HepG2 (cell line): ENCODE measurements around the gene PLXNC1. TPM values are rescaled to one million over a fixed set of nuclear protein-coding genes. Genes with fewer than 3 reads are reported as not detected.

Source experiments
- AHR ChIP-seq: IDR thresholded peaks from 2 replicates; pipeline ENCODE4 v1.6.1; 2018; ENCODE audit warnings: missing genetic modification reagents, missing compliant biosample characterization
- FLYWCH1 ChIP-seq: sonication (generic); formaldehyde crosslinking; IDR thresholded peaks from 2 replicates; pipeline ENCODE4 v1.8.1; 2023; ENCODE audit warnings: mild to moderate bottlenecking, missing genetic modification reagents
- FOSL2 ChIP-seq: sonication (generic); formaldehyde crosslinking; IDR thresholded peaks from 2 replicates; pipeline ENCODE4 v1.4.0; 2020; ENCODE audit warnings: missing genetic modification reagents
- FOXA1 ChIP-seq, 2 experiments: fragments of 450-650 bp in 1 of 2; sonication (generic) in 1 of 2; formaldehyde crosslinking in 1 of 2; IDR thresholded peaks; 2 replicates each; pipeline versions ENCODE4 v1.4.0 to v1.6.1; 2016 to 2020; ENCODE audit warnings: missing genetic modification reagents in 1 of 2
- KAT2B ChIP-seq: fragments of 150-350 bp; IDR thresholded peaks from 2 replicates; pipeline ENCODE4 v1.6.1; 2014; ENCODE audit warnings: low read depth, low read length, borderline replicate concordance
- KLF16 ChIP-seq, 2 experiments: sonication (generic) in 1 of 2; formaldehyde crosslinking in 1 of 2; IDR thresholded peaks; 2 replicates each; pipeline versions ENCODE4 v1.6.1 to v1.8.0; 2016 to 2023; ENCODE audit warnings: missing genetic modification reagents in 2 of 2, missing compliant biosample characterization in 1 of 2
- NFIC ChIP-seq: IDR thresholded peaks from 2 replicates; pipeline ENCODE4 v1.6.1; 2012; ENCODE audit warnings: mild to moderate bottlenecking, low read length, inconsistent platforms
- POLR2G ChIP-seq: fragments of 200-400 bp; formaldehyde crosslinking; IDR thresholded peaks from 2 replicates; pipeline ENCODE4 v1.6.1; 2018; ENCODE audit warnings: mild to moderate bottlenecking, low read depth, low read length, moderate library complexity
- RFX3 ChIP-seq: IDR thresholded peaks from 2 replicates; pipeline ENCODE4 v1.6.1; 2016; ENCODE audit warnings: missing biosample characterization, missing genetic modification reagents
- YEATS2 ChIP-seq: sonication (generic); formaldehyde crosslinking; IDR thresholded peaks from 2 replicates; pipeline ENCODE4 v1.4.0; 2020; ENCODE audit warnings: missing genetic modification reagents, borderline replicate concordance
- ZNF232 ChIP-seq: sonication (generic); formaldehyde crosslinking; IDR thresholded peaks from 2 replicates; pipeline ENCODE4 v1.4.0; 2020; ENCODE audit warnings: missing genetic modification reagents, borderline replicate concordance
- ZNF772 ChIP-seq: sonication (generic); formaldehyde crosslinking; IDR thresholded peaks from 2 replicates; pipeline ENCODE4 v1.5.0; 2020; ENCODE audit warnings: mild to moderate bottlenecking, missing genetic modification reagents
- ZNF790 ChIP-seq: sonication (generic); formaldehyde crosslinking; IDR thresholded peaks from 2 replicates; pipeline ENCODE4 v1.8.0; 2022; ENCODE audit warnings: missing genetic modification reagents, mild to moderate bottlenecking, borderline replicate concordance
- ZNF879 ChIP-seq: sonication (generic); formaldehyde crosslinking; IDR thresholded peaks from 2 replicates; pipeline ENCODE4 v1.8.1; 2023; ENCODE audit warnings: missing genetic modification reagents
- polyA plus RNA-seq, 8 experiments: library from polyadenylated mRNA; depleted of rRNA in 3 of 8; stranded (reverse) in 7 of 8; unstranded in 1 of 8; fragments of >200 nt; fragmentation: Illumina TruSeq in 4 of 8; extraction: Trizol in 4 of 8; gene quantifications; 2 replicates each; pipeline versions ENCODE4 v1.2.1 to v1.2.3, GENCODE V29; 2011 to 2016; ENCODE audit warnings: low read depth in 4 of 8, missing spikeins in 1 of 8, mixed read lengths in 1 of 8; ENCODE audit not compliant: insufficient read depth in 1 of 8
- total RNA-seq, 5 experiments: library from RNA; depleted of rRNA; stranded (reverse); fragments of >200 nt; fragmentation: Illumina TruSeq; extraction: Trizol; gene quantifications; 2 replicates each; pipeline ENCODE4 v1.2.3, GENCODE V29; 2016; ENCODE audit warnings: low read depth in 1 of 5
- TF ChIP-seq, protein P1 (sequence below), 2 experiments: sonication (generic) in 1 of 2; formaldehyde crosslinking in 1 of 2; IDR thresholded peaks; 2 replicates each; pipeline versions ENCODE4 v1.4.0 to v1.6.1; 2016 to 2020; ENCODE audit warnings: borderline replicate concordance in 1 of 2, low read depth in 1 of 2, mild to moderate bottlenecking in 1 of 2, missing genetic modification reagents in 1 of 2
- TF ChIP-seq, protein P2 (sequence below): sonication (generic); formaldehyde crosslinking; conservative IDR thresholded peaks from 2 replicates; pipeline ENCODE4 v1.8.1; 2023; ENCODE audit warnings: missing genetic modification reagents
- TF ChIP-seq, protein P3 (sequence below): sonication (generic); formaldehyde crosslinking; IDR thresholded peaks from 2 replicates; pipeline ENCODE4 v1.5.1; 2020; ENCODE audit warnings: missing genetic modification reagents, mild to moderate bottlenecking, borderline replicate concordance
- TF ChIP-seq, protein P4 (sequence below): sonication (generic); formaldehyde crosslinking; IDR thresholded peaks from 2 replicates; pipeline ENCODE4 v1.8.1; 2023; ENCODE audit warnings: missing genetic modification reagents, inconsistent platforms, borderline replicate concordance
- TF ChIP-seq, protein P5 (sequence below): IDR thresholded peaks from 2 replicates; pipeline ENCODE4 v1.6.1; 2016; ENCODE audit warnings: missing biosample characterization, missing genetic modification reagents, low read depth

The PLXNC1 gene
- total and polyA plus RNA-seq, 2 of the 13 experiments (the other 11 are each of a cell fraction or from before 2014, with no cell fraction given) = 6.6 to 11.2 TPM

DNA sequence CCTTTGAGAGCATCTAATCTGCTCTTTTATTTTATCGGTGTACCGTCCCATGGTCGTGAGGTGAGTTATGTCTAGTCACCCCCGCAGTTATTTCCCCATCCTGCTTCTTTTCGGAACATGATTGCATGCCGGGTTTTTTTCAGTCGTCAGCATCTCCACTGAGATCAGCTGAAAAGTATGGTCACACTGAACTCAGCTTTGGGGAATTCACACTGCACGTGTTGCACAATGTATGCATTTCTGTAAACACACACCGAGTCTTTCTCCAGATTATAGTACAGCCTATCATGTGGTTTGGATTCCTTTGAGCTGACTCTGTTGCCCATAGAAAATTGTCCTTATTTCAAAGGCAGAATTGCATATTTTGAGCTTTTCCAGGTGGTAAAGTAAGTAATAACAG lies 24.6 kb downstream of the PLXNC1 start (continued):
- TF ChIP-seq KLF16 (CRISPR knock-in tag; IDR thresholded peaks at IDR 0.05) = peak in 1 of 2 experiments; percentile 87; a peak in 2 of 4 replicates
- TF ChIP-seq, protein P1, sequence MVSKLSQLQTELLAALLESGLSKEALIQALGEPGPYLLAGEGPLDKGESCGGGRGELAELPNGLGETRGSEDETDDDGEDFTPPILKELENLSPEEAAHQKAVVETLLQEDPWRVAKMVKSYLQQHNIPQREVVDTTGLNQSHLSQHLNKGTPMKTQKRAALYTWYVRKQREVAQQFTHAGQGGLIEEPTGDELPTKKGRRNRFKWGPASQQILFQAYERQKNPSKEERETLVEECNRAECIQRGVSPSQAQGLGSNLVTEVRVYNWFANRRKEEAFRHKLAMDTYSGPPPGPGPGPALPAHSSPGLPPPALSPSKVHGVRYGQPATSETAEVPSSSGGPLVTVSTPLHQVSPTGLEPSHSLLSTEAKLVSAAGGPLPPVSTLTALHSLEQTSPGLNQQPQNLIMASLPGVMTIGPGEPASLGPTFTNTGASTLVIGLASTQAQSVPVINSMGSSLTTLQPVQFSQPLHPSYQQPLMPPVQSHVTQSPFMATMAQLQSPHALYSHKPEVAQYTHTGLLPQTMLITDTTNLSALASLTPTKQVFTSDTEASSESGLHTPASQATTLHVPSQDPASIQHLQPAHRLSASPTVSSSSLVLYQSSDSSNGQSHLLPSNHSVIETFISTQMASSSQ (IDR thresholded peaks at IDR 0.05; ENCODE audit: low read depth) = no peak
- TF ChIP-seq, protein P1 (CRISPR knock-in tag; IDR thresholded peaks at IDR 0.05; ENCODE audit: borderline replicate concordance) = peak; percentile 32; the same call in 1 of the 2 replicates
- TF ChIP-seq, protein P2, sequence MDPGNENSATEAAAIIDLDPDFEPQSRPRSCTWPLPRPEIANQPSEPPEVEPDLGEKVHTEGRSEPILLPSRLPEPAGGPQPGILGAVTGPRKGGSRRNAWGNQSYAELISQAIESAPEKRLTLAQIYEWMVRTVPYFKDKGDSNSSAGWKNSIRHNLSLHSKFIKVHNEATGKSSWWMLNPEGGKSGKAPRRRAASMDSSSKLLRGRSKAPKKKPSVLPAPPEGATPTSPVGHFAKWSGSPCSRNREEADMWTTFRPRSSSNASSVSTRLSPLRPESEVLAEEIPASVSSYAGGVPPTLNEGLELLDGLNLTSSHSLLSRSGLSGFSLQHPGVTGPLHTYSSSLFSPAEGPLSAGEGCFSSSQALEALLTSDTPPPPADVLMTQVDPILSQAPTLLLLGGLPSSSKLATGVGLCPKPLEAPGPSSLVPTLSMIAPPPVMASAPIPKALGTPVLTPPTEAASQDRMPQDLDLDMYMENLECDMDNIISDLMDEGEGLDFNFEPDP (CRISPR knock-in tag) = no peak
- TF ChIP-seq, protein P3, sequence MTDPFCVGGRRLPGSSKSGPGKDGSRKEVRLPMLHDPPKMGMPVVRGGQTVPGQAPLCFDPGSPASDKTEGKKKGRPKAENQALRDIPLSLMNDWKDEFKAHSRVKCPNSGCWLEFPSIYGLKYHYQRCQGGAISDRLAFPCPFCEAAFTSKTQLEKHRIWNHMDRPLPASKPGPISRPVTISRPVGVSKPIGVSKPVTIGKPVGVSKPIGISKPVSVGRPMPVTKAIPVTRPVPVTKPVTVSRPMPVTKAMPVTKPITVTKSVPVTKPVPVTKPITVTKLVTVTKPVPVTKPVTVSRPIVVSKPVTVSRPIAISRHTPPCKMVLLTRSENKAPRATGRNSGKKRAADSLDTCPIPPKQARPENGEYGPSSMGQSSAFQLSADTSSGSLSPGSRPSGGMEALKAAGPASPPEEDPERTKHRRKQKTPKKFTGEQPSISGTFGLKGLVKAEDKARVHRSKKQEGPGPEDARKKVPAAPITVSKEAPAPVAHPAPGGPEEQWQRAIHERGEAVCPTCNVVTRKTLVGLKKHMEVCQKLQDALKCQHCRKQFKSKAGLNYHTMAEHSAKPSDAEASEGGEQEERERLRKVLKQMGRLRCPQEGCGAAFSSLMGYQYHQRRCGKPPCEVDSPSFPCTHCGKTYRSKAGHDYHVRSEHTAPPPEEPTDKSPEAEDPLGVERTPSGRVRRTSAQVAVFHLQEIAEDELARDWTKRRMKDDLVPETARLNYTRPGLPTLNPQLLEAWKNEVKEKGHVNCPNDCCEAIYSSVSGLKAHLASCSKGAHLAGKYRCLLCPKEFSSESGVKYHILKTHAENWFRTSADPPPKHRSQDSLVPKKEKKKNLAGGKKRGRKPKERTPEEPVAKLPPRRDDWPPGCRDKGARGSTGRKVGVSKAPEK (CRISPR knock-in tag) = no peak
- no peak for TF ChIP-seq ZNF772 (CRISPR knock-in tag)
- TF ChIP-seq POLR2G = no peak
- TF ChIP-seq, protein P4, sequence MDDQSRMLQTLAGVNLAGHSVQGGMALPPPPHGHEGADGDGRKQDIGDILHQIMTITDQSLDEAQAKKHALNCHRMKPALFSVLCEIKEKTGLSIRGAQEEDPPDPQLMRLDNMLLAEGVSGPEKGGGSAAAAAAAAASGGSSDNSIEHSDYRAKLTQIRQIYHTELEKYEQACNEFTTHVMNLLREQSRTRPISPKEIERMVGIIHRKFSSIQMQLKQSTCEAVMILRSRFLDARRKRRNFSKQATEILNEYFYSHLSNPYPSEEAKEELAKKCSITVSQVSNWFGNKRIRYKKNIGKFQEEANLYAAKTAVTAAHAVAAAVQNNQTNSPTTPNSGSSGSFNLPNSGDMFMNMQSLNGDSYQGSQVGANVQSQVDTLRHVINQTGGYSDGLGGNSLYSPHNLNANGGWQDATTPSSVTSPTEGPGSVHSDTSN (CRISPR knock-in tag) = no peak
- TF ChIP-seq ZNF879 (CRISPR knock-in tag) = no peak
- 0 out of 2 replicates have a peak, but pooled peaks have one; percentile 43 for TF ChIP-seq NFIC
- TF ChIP-seq FOXA1 (IDR thresholded peaks at IDR 0.05) = no peak
- peak; percentile 93 for TF ChIP-seq FOXA1 (CRISPR knock-in tag; IDR thresholded peaks at IDR 0.05)
- TF ChIP-seq, protein P5, sequence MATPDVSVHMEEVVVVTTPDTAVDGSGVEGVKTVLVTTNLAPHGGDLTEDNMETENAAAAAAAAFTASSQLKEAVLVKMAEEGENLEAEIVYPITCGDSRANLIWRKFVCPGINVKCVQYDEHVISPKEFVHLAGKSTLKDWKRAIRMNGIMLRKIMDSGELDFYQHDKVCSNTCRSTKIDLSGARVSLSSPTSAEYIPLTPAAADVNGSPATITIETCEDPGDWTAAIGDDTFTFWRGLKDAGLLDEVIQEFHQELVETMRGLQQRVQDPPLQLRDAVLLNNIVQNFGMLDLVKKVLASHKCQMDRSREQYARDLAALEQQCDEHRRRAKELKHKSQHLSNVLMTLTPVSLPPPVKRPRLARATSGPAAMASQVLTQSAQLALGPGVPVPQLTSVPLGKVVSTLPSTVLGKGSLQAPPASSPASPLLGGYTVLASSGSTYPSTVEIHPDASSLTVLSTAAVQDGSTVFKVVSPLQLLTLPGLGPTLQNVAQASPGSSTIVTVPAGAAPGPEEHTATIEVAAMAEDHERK (CRISPR knock-in tag) = no peak
- no peak for TF ChIP-seq AHR (CRISPR knock-in tag)
- TF ChIP-seq RFX3 (CRISPR knock-in tag) = no peak
- peak; percentile 95 for TF ChIP-seq FOSL2 (CRISPR knock-in tag)
- no peak for TF ChIP-seq FLYWCH1 (CRISPR knock-in tag)
- no peak for TF ChIP-seq ZNF232 (CRISPR knock-in tag)
- peak; percentile 47; the same call in 1 of the 2 replicates for TF ChIP-seq YEATS2 (CRISPR knock-in tag)
- TF ChIP-seq ZNF790 = no peak
- no peak for TF ChIP-seq KAT2B
